ENCODE results near the gene FXYD7.

FXYD7 gene, protein sequence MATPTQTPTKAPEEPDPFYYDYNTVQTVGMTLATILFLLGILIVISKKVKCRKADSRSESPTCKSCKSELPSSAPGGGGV

DNA sequence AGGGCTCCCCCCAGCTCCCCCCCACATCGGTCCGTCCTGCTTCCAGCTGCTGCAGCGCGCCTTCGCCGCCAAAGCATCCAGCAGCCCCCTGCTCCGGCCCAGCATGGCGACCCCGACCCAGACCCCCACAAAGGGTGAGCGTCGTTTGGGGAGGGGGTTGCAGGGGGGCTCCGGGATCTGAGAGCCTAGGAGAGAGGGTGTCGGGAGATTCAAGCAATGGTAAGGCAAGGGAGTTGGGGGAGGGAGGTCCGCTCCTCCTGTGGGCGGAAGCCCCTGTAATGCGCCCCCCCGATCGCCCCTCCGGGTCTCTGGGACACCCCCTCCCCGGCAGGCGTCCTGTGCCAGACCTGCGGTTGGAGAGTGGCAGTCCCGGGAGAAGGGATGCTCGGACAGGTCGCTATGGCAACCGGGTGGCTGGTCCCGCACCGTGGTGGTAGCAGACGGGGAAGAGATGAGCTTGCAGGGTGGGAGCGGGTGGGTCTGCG, at the start of gene FXYD7:
FXYD7 (plus strand) TSS at position 25 of the 485 bp plus-strand sequence; CDS start at position 104, 79 bp downstream.
- TF ChIP-seq, protein P1, sequence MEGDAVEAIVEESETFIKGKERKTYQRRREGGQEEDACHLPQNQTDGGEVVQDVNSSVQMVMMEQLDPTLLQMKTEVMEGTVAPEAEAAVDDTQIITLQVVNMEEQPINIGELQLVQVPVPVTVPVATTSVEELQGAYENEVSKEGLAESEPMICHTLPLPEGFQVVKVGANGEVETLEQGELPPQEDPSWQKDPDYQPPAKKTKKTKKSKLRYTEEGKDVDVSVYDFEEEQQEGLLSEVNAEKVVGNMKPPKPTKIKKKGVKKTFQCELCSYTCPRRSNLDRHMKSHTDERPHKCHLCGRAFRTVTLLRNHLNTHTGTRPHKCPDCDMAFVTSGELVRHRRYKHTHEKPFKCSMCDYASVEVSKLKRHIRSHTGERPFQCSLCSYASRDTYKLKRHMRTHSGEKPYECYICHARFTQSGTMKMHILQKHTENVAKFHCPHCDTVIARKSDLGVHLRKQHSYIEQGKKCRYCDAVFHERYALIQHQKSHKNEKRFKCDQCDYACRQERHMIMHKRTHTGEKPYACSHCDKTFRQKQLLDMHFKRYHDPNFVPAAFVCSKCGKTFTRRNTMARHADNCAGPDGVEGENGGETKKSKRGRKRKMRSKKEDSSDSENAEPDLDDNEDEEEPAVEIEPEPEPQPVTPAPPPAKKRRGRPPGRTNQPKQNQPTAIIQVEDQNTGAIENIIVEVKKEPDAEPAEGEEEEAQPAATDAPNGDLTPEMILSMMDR (conservative IDR thresholded peaks at IDR 0.05; ENCODE audit: low read depth, low read length), result no peak
- no peak within 1 kb of the TSS for H3K4me3 ChIP-seq (ENCODE audit: low read depth, low read length)
- no peak for DNase-seq (ENCODE audit: low read depth)

DNA sequence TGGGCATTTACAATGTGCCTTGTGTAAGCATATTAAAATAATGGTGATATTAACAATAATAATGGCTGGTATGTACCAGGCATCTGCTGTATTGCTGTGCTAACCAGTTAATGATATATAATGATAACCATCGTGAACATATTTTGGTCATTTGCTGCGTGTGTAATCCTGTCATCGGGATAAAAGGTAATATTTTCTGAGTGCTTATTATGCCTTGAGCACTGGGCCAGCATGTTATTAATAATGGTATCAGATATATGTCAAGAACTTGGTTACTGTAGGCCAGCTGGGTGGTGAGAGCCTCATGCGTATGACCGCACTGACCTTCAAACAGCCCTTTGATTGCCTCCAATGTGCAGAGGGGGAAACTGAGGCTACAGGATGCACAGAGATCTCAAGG, 49.6 kb upstream of the FXYD7 start:
- TF ChIP-seq, protein P1 (conservative IDR thresholded peaks at IDR 0.05; ENCODE audit: low read depth, low read length), result no peak
- DNase-seq (ENCODE audit: low read depth), result no peak

DNA sequence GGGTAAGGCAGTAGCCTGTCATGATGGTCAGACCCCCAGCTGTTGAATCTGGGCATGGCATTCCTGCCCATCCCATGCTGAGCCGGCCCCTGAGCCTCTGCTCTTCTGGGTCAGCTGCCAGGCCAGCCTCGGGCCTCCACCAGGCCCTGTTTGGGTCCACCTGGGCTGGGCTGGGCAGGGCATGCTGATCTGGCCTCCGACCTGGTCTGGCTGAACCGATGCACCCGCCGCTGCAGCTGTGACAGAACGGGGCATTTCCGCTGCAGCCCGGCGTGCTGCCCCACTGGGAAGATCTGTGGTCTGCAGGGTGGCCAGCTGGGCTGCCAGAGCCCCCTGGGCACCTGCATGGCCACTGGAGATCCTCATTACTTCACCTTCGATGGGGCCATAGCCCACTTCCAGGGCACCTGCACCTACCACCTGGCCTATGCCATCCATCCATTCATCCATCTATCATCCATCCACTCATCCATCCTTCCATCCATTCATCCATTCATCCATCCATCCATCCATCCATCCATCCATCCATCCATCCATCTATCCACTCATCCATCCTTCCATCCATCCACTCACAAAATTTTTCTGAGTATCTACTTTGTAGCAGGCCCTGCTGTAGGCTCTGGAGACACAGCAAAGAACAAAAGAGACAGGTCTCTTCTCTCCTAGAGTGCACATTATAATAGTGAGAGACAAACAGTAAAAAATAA, 49.0 kb upstream of the FXYD7 start:
- no peak overlapping the region for H3K4me3 ChIP-seq (ENCODE audit: low read depth, low read length)
- TF ChIP-seq, protein P1 (conservative IDR thresholded peaks at IDR 0.05; ENCODE audit: low read depth, low read length), result no peak
- no peak for DNase-seq (ENCODE audit: low read depth)

More for the DNA sequence above, 49.6 kb upstream of the FXYD7 start:
- H3K4me3 ChIP-seq (ENCODE audit: low read depth, low read length), result no peak overlapping the region

DNA sequence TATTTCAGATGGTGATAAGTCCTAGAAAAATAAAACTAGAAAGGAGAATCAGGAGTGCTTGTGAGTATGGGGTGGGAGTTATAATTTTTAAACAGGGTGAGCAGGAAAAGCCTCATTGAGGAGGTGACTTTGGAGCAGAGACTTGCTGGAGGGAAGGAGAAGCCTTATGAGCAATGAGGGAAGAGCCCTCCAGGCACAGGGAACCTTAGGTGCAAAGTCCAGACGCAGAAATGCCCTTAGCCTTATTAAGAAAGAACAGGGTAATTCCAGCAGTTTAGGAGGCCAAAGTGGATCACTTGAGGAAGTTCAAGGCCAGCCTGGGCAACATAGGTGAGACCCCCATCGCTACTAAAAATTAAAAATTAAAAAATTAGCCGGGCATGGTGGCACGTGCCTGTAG, 48.4 kb upstream of the FXYD7 start:
- H3K4me3 ChIP-seq (ENCODE audit: low read depth, low read length), result no peak overlapping the region
- no peak for DNase-seq (ENCODE audit: low read depth)
- TF ChIP-seq, protein P1 (conservative IDR thresholded peaks at IDR 0.05; ENCODE audit: low read depth, low read length), result no peak

GRCh38 chr19:35095667-35096368, 47.2 kb upstream of the FXYD7 start:
- TF ChIP-seq, protein P1 (conservative IDR thresholded peaks at IDR 0.05; ENCODE audit: low read depth, low read length), result no peak
- H3K4me3 ChIP-seq (ENCODE audit: low read depth, low read length), result no peak overlapping the region
- no peak for DNase-seq (ENCODE audit: low read depth)

DNA sequence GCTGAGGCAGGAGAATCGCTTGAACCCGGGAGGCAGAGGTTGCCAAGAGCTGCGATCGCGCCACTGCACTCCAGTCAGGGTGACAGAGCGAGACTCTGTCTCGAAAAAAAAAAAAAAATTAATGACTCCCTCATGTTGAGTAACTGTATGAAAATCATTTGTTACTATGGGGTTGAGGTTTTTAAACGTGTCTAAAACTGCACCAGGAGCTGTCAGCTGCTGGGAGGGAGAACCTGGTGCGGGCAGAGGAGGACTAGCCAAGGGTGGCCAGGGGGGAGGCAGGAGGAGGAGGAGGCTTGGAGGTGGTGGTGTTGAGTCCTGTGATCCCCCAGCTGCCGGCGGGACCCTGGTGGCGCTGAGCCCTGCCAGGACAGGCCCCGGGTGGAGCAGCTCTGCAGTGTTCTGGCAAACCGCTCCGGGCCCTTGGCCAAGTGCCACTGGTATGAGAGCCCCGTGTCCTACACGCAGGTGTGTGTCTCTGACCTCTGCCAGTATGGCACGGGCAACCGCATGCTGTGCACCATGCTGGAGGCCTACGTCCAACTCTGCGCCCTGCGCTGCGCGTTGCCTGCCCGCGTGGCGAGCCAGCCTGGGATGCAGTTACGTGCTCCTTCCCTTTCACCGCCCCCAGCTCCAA, 44.5 kb upstream of the FXYD7 start:
- H3K4me3 ChIP-seq (ENCODE audit: low read depth, low read length), result no peak overlapping the region
- no peak for DNase-seq (ENCODE audit: low read depth)
- TF ChIP-seq, protein P1 (conservative IDR thresholded peaks at IDR 0.05; ENCODE audit: low read depth, low read length), result no peak
